ENCODE measurements around the gene SEMA3D.

Gene SEMA3D

DNA sequence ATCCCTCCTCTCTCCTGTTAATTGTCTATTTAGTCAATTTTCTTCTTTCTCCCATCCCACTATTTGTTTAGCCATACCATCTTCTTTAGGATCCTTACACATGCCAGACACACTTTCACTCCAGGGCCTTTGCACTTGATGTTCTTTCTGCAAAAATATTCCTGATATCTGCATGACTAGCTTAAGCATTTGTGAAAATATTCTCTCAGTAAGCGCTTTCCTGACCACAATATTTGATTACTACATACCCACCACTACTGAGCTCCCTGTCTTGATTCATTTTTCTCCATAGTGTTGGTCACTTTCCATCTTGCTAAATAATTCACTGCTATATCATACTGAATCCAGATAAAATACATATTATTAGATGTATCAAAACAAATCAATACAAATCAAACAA is 75.1 kb downstream of the SEMA3D start:
- TF ChIP-seq, protein P1, sequence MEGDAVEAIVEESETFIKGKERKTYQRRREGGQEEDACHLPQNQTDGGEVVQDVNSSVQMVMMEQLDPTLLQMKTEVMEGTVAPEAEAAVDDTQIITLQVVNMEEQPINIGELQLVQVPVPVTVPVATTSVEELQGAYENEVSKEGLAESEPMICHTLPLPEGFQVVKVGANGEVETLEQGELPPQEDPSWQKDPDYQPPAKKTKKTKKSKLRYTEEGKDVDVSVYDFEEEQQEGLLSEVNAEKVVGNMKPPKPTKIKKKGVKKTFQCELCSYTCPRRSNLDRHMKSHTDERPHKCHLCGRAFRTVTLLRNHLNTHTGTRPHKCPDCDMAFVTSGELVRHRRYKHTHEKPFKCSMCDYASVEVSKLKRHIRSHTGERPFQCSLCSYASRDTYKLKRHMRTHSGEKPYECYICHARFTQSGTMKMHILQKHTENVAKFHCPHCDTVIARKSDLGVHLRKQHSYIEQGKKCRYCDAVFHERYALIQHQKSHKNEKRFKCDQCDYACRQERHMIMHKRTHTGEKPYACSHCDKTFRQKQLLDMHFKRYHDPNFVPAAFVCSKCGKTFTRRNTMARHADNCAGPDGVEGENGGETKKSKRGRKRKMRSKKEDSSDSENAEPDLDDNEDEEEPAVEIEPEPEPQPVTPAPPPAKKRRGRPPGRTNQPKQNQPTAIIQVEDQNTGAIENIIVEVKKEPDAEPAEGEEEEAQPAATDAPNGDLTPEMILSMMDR (conservative IDR thresholded peaks at IDR 0.05) = no peak
- H3K27ac ChIP-seq = no peak overlapping the region

DNA sequence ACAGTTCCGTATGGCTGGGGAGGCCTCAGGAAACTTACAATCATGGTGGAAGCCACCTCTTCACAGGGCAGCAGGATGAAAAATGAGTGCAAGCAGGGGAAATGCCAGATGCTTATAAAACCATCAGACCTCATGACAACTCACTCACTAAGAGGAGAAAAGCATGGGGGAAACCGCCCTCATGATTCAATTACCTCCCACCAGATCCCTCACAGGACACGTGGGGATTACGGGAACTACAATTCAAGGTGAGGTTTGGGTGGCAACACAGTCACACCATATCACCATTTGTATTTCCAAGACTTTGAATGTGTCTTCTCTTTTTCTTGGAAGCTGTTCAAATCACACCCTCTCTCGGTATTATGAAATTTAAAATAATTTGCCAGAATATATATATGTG is 80.1 kb downstream of the SEMA3D start:
- H3K27ac ChIP-seq = no peak overlapping the region

GRCh38 chr7:85104432-85105205 is 82.2 kb downstream of the SEMA3D start:
- no peak overlapping the region for H3K27ac ChIP-seq
- TF ChIP-seq, protein P1 (conservative IDR thresholded peaks at IDR 0.05) = no peak

More for the DNA sequence above, 80.1 kb downstream of the SEMA3D start:
- TF ChIP-seq, protein P1 (conservative IDR thresholded peaks at IDR 0.05) = no peak

GRCh38 chr7:85103962-85104361 is 82.9 kb downstream of the SEMA3D start:
- H3K27ac ChIP-seq = no peak overlapping the region

DNA sequence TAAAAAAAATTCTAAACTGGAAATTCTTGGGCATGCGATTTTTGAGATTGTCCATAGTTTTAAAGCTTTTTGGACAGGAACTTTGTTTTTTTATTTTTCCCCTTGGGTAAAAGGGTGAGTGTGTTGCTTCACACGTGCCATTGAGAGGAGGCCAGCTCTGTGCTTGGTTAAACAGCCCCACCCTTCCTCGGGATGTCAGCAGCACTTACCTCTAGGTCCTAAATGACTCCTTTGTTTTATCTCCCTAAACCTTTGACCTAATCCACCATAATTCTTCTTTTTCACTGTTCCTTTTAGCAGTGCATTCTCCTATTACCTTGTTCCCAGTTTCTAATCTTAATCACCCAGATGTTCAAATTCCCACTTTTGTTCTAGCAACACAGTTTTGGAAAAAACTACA is 83.5 kb downstream of the SEMA3D start:
- TF ChIP-seq, protein P1 (conservative IDR thresholded peaks at IDR 0.05) = no peak
- H3K27ac ChIP-seq = no peak overlapping the region

More at GRCh38 chr7:85103962-85104361, 82.9 kb downstream of the SEMA3D start:
- TF ChIP-seq, protein P1 (conservative IDR thresholded peaks at IDR 0.05) = no peak

GRCh38 chr7:85102813-85103350 is 84.0 kb downstream of the SEMA3D start:
- TF ChIP-seq, protein P1 (conservative IDR thresholded peaks at IDR 0.05) = no peak
- H3K27ac ChIP-seq = no peak overlapping the region

DNA sequence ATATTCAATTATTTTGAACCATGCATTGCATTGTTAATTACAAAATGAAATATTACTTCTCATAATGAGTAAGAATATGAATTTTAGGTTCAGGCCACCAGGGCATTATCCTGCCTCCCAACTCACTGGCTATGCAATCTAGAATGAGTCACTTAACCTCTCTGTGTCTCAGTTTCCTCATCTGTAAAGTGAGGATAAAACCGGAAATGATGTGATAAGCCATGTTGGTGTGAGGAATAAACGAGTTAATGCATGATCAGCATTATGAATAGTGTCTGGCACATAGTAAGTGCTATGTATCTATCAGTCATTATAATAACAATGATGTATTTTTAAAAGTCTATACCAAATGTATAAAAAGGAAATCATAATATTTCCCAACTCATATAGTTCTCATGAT is 85.5 kb downstream of the SEMA3D start:
- TF ChIP-seq, protein P1 (conservative IDR thresholded peaks at IDR 0.05) = no peak

More for the DNA sequence above, 85.5 kb downstream of the SEMA3D start:
- H3K27ac ChIP-seq = no peak overlapping the region

Measured in VCaP (cell line).